CD14-positive monocyte (primary cell): Measurements from ENCODE around the gene DMXL1. TPM values are rescaled to one million over a fixed set of nuclear protein-coding genes. Genes with fewer than 3 reads are reported as not detected.

ENCODE experiments used
- DNase-seq, 3 donors: peaks; one replicate each; pipeline ENCODE4 v3.0.0-alpha.2; 2011 to 2022
- H2AFZ ChIP-seq: 2 replicates; pipeline ENCODE4 v1.6.0; 2012; ENCODE audit warnings: mild to moderate bottlenecking, low read depth, low read length, inconsistent platforms; ENCODE audit not compliant: insufficient read depth, poor library complexity, severe bottlenecking
- H3K27ac ChIP-seq, 2 donors: 1 replicate in 1 of 2; 2 replicates in 1 of 2; pipeline ENCODE4 v1.5.1; 2012 to 2013; ENCODE audit warnings: low read length in 2 of 2, control low read depth in 1 of 2, inconsistent platforms in 1 of 2, low read depth in 1 of 2, mild to moderate bottlenecking in 1 of 2
- H3K27me3 ChIP-seq, 2 donors: one replicate each; pipeline versions ENCODE4 v1.6.0 to v1.6.1; 2011 to 2013; ENCODE audit warnings: low read length in 2 of 2; ENCODE audit not compliant: control insufficient read depth in 2 of 2, insufficient read depth in 2 of 2
- H3K36me3 ChIP-seq, 2 donors: replicated peaks in 1 of 2; 1 replicate in 1 of 2; 2 replicates in 1 of 2; pipeline versions ENCODE4 v1.5.1 to v1.6.1; 2012 to 2013; ENCODE audit warnings: low read length in 2 of 2, control low read depth in 1 of 2, inconsistent platforms in 1 of 2, mild to moderate bottlenecking in 1 of 2; ENCODE audit not compliant: insufficient read depth in 2 of 2, control insufficient read depth in 1 of 2
- H3K4me1 ChIP-seq, 2 donors: 1 replicate in 1 of 2; 2 replicates in 1 of 2; pipeline versions ENCODE4 v1.5.1 to v1.6.1; 2012 to 2013; ENCODE audit warnings: low read length in 2 of 2, control low read depth in 1 of 2, inconsistent platforms in 1 of 2, mild to moderate bottlenecking in 1 of 2, moderate library complexity in 1 of 2; ENCODE audit not compliant: insufficient read depth in 2 of 2, control insufficient read depth in 1 of 2
- H3K4me2 ChIP-seq: replicated peaks from 2 replicates; pipeline ENCODE3; 2012; ENCODE audit warnings: low read length, moderate library complexity, mild to moderate bottlenecking; ENCODE audit not compliant: poor library complexity, severe bottlenecking; ENCODE audit errors: extremely low read depth
- H3K4me3 ChIP-seq, 3 experiments: fragments of 200-600 bp in 1 of 3; sonication (generic) in 1 of 3; replicated peaks in 1 of 3; 1 replicate in 2 of 3; 2 replicates in 1 of 3; pipeline ENCODE4 v1.5.1; 2011 to 2013; ENCODE audit warnings: low read length in 3 of 3, mild to moderate bottlenecking in 3 of 3, control low read depth in 2 of 3, low read depth in 2 of 3, inconsistent platforms in 1 of 3, moderate library complexity in 1 of 3
- H3K79me2 ChIP-seq: 2 replicates; pipeline ENCODE4 v1.6.0; 2012; ENCODE audit warnings: mild to moderate bottlenecking, control low read depth, inconsistent platforms, low read length, moderate library complexity; ENCODE audit not compliant: insufficient read depth
- H3K9ac ChIP-seq: 2 replicates; pipeline ENCODE4 v1.6.0; 2017; ENCODE audit warnings: low read length, mild to moderate bottlenecking; ENCODE audit not compliant: insufficient read depth, poor library complexity, severe bottlenecking
- H3K9me3 ChIP-seq, 2 donors: replicated peaks in 1 of 2; 1 replicate in 1 of 2; 2 replicates in 1 of 2; pipeline versions ENCODE4 v1.5.1 to v1.6.1; 2012 to 2013; ENCODE audit warnings: low read length in 2 of 2, control low read depth in 1 of 2; ENCODE audit not compliant: control insufficient read depth in 1 of 2, insufficient read depth in 1 of 2
- H4K20me1 ChIP-seq: 2 replicates; pipeline ENCODE4 v1.6.0; 2012; ENCODE audit warnings: mild to moderate bottlenecking, low read length, control low read depth, moderate library complexity; ENCODE audit not compliant: insufficient read depth
- H3K27ac Mint-ChIP-seq, 7 donors: one replicate each; pipeline ENCODE4 v1.8.0; 2020; ENCODE audit warnings: mild to moderate bottlenecking in 7 of 7, mixed read lengths in 7 of 7, moderate library complexity in 6 of 7, inconsistent platforms in 2 of 7
- H3K27me3 Mint-ChIP-seq, 3 donors: one replicate each; pipeline ENCODE4 v1.8.0; 2021 to 2022; ENCODE audit warnings: low read depth in 3 of 3, mild to moderate bottlenecking in 3 of 3, mixed read lengths in 3 of 3, moderate library complexity in 3 of 3, inconsistent platforms in 1 of 3
- H3K36me3 Mint-ChIP-seq, 2 donors: one replicate each; pipeline ENCODE4 v1.8.0; 2020; ENCODE audit warnings: mixed read lengths in 2 of 2, inconsistent platforms in 1 of 2, mild to moderate bottlenecking in 1 of 2
- H3K4me1 Mint-ChIP-seq: one replicate; pipeline ENCODE4 v1.8.0; 2020; ENCODE audit warnings: mild to moderate bottlenecking, mixed read lengths
- H3K4me3 Mint-ChIP-seq, 2 donors: one replicate each; pipeline ENCODE4 v1.8.0; 2020; ENCODE audit warnings: mild to moderate bottlenecking in 2 of 2, mixed read lengths in 2 of 2, moderate library complexity in 1 of 2
- H3K9me3 Mint-ChIP-seq, 7 donors: one replicate each; pipeline ENCODE4 v1.8.0; 2020 to 2022; ENCODE audit warnings: mixed read lengths in 7 of 7, mild to moderate bottlenecking in 6 of 7, moderate library complexity in 6 of 7, inconsistent platforms in 2 of 7
- WGBS: methylation state at CpG from one replicate; pipeline ENCODE4 v1.1.5; 2013; ENCODE audit warnings: missing lambda C conversion rate; ENCODE audit not compliant: insufficient coverage; 5-methylcytosine and 5-hydroxymethylcytosine counted together
- intact Hi-C, 2 donors: fragments of 100-400 bp; cut with micrococcal nuclease; formaldehyde crosslinking; loops; one replicate each; pipeline versions ENCODE4 v1.15.0 to v1.15.1; 2023
- polyA plus RNA-seq, 3 donors: library from polyadenylated mRNA; depleted of rRNA in 1 of 3; unstranded in 2 of 3; stranded (reverse) in 1 of 3; fragments of 300-500 nt in 2 of 3; fragments of >200 nt in 1 of 3; fragmentation: Illumina TruSeq in 2 of 3; gene quantifications; 1 replicate in 2 of 3; 2 replicates in 1 of 3; pipeline ENCODE4 v1.2.3, GENCODE V29; 2012 to 2021
- TF ChIP-seq, protein P1 (sequence below): fragments of 200-600 bp; IDR thresholded peaks from one replicate; pipeline ENCODE4 v1.8.0; 2022; ENCODE audit warnings: antibody characterized with exemption, mild to moderate bottlenecking

Gene DMXL1
- polyA plus RNA-seq, 3 donors: 15.5 to 20.5 (median 19.5) TPM

DNA sequence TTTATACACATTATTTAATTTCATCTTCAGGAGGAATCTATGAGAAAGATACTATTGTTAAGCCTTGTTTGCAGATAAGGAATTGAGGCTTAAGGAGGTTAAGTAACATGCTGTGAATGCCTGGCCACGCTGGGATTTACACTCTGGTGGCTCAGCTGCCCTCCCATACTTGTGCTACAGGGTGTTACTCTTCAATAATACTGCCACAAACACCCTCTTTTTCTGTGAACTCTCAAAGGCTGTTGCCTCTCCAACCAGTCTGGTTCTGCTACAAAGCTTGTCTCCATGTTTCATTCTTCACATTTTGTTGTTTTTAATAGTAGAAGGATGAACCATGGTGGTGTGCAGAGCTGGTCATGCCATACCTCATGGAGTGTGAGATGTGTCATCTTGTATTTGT lies 208.2 kb downstream of the DMXL1 start:
- TF ChIP-seq, protein P1, sequence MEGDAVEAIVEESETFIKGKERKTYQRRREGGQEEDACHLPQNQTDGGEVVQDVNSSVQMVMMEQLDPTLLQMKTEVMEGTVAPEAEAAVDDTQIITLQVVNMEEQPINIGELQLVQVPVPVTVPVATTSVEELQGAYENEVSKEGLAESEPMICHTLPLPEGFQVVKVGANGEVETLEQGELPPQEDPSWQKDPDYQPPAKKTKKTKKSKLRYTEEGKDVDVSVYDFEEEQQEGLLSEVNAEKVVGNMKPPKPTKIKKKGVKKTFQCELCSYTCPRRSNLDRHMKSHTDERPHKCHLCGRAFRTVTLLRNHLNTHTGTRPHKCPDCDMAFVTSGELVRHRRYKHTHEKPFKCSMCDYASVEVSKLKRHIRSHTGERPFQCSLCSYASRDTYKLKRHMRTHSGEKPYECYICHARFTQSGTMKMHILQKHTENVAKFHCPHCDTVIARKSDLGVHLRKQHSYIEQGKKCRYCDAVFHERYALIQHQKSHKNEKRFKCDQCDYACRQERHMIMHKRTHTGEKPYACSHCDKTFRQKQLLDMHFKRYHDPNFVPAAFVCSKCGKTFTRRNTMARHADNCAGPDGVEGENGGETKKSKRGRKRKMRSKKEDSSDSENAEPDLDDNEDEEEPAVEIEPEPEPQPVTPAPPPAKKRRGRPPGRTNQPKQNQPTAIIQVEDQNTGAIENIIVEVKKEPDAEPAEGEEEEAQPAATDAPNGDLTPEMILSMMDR: no peak
- Histone ChIP-seq H4K20me1 (peaks cover 52% of the 10 kb centered on the region), H3K9me3 (no peaks in the 10 kb centered on the region), H2AFZ (no peak overlapping the region), H3K4me3 (no peak overlapping the region), H3K9ac (no peak overlapping the region), H3K27ac (peak overlapping the region in 1 of 2 donors; percentile 38), H3K27me3 (no peaks in the 10 kb centered on the region), H3K4me2 (no peak overlapping the region), H3K36me3 (peaks cover 0 to 19% of the 10 kb centered on the region in 2 donors), H3K79me2 (peaks cover 97% of the 10 kb centered on the region), H3K4me1 (peaks cover 49 to 69% of the 10 kb centered on the region in 2 donors)
- Mint-ChIP-seq H3K27ac (peak overlapping the region in 2 of 7 donors; percentile 23 to 60), H3K36me3 (peaks cover 33 to 35% of the 10 kb centered on the region in 2 donors), H3K27me3 (no peaks in the 10 kb centered on the region), H3K4me1 (peaks cover 87% of the 10 kb centered on the region), H3K4me3 (no peak overlapping the region), H3K9me3 (no peaks in the 10 kb centered on the region)
- 86% methylated on average over 1 of the region's 1 CpG for WGBS
- intact Hi-C loops: no loop called here
- no peak for DNase-seq

DNA sequence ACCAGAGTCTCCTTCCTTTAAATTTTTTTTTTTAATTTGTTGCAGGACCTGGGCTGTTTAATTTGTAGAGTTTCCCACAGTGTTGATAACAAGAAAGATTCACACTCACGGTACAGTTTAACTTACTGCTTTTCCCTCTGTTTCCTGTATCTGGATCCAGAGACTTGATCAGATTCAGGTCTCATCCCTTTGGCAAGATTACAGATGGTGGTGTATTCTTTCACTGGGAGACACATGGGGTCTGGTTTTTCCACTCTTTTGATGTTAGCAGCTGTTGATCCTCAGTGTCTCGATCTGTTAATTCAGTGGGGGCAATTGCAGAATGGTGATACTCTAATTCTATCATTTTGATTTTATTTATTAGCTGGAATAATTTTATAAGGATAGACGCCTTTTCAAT lies 209.5 kb downstream of the DMXL1 start:
- Mint-ChIP-seq H3K27me3 (no peaks in the 10 kb centered on the region), H3K36me3 (peaks cover 33 to 35% of the 10 kb centered on the region in 2 donors), H3K4me3 (no peak overlapping the region), H3K4me1 (peaks cover 86% of the 10 kb centered on the region), H3K9me3 (no peaks in the 10 kb centered on the region), H3K27ac (peak overlapping the region in 2 of 7 donors; percentile 20 to 70)
- Histone ChIP-seq H3K27me3 (no peaks in the 10 kb centered on the region), H4K20me1 (peaks cover 65% of the 10 kb centered on the region), H3K79me2 (peaks cover 99% of the 10 kb centered on the region), H3K27ac (peak overlapping the region in 1 of 2 donors; percentile 17), H3K9me3 (no peaks in the 10 kb centered on the region), H3K4me1 (peaks cover 39 to 68% of the 10 kb centered on the region in 2 donors), H2AFZ (no peak overlapping the region), H3K4me3 (no peak overlapping the region), H3K9ac (no peak overlapping the region), H3K4me2 (no peak overlapping the region), H3K36me3 (peaks cover 0 to 19% of the 10 kb centered on the region in 2 donors)
- intact Hi-C loops: no loop called here
- no CpG with 5 or more reads among the region's 3 CpGs for WGBS
- TF ChIP-seq, protein P1: no peak
- no peak for DNase-seq
